ENCODE data around the gene KRTAP2-4.

DNA sequence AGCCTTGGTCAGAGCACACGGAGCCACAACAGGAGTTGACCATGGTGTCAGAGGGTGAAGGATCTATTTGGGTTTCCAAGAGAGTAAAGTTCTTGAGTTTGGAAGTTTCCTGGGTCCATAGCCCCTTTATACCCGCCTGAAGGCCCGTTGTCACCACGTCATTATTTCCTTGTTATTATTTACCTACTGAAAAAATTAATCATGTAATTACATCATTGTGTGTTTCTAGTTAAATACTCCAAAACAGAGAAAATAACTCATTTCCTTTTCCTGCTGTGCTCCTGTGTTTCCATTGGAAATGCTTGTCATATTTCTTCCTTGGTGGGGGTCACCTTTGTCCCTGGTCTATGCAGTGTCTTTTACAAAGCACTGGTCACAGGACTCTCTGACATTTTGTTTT lies 32.4 kb upstream of the KRTAP2-4 start, which contains the start of gene KRTAP4-8:
- TF ChIP-seq YY1 (IDR thresholded peaks at IDR 0.05; ENCODE audit: insufficient read depth, insufficient read length): no peak
- no peak for TF ChIP-seq ZNF274 (IDR thresholded peaks at IDR 0.05; ENCODE audit: low read depth, low read length)
- no peak for TF ChIP-seq SUZ12 (IDR thresholded peaks at IDR 0.05; ENCODE audit: extremely low read depth, insufficient read depth, insufficient read length)

Data from NT2/D1 (cell line).